ENCODE data around the gene FRMD8. TPM values are rescaled to one million over a fixed set of nuclear protein-coding genes. Genes with fewer than 3 reads are reported as not detected.

Gene FRMD8
- total RNA-seq, 1 donor from 2014 or later, result 22.6 TPM

DNA sequence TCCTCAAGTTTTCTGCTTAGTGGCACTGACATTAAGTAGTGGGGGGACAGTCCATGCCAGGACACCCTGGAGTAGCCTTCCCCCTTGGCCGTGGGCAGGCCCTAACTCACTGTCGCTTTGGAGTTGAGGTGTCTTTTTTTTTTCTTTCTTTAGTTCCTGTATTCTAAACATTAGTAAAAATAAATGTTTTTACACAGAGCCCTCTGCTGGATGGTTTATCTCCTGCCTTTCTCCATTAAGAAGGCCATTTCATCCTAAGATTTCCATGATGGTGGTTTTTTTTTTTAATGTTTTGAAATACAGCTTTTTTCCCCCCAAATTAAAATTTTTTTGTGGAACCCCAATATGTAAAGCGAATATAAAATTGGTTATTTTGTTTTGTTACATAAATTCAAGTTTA lies 33.7 kb upstream of the FRMD8 start:
- Histone ChIP-seq H3K4me3 (no peak overlapping the region), H3K27me3 (ENCODE audit: low read depth) (peaks cover 13% of the 10 kb centered on the region), H3K9me3 (no peaks in the 10 kb centered on the region), H3K27ac (no peak overlapping the region), H3K4me1 (peaks cover 22% of the 10 kb centered on the region), H3K36me3 (peaks cover 51% of the 10 kb centered on the region)
- TF ChIP-seq, protein P1, sequence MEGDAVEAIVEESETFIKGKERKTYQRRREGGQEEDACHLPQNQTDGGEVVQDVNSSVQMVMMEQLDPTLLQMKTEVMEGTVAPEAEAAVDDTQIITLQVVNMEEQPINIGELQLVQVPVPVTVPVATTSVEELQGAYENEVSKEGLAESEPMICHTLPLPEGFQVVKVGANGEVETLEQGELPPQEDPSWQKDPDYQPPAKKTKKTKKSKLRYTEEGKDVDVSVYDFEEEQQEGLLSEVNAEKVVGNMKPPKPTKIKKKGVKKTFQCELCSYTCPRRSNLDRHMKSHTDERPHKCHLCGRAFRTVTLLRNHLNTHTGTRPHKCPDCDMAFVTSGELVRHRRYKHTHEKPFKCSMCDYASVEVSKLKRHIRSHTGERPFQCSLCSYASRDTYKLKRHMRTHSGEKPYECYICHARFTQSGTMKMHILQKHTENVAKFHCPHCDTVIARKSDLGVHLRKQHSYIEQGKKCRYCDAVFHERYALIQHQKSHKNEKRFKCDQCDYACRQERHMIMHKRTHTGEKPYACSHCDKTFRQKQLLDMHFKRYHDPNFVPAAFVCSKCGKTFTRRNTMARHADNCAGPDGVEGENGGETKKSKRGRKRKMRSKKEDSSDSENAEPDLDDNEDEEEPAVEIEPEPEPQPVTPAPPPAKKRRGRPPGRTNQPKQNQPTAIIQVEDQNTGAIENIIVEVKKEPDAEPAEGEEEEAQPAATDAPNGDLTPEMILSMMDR (IDR thresholded peaks at IDR 0.05), result no peak
- intact Hi-C loops (cut with DNase I), result no loop called here
- ATAC-seq, result no peak
- DNase-seq, result no peak

DNA sequence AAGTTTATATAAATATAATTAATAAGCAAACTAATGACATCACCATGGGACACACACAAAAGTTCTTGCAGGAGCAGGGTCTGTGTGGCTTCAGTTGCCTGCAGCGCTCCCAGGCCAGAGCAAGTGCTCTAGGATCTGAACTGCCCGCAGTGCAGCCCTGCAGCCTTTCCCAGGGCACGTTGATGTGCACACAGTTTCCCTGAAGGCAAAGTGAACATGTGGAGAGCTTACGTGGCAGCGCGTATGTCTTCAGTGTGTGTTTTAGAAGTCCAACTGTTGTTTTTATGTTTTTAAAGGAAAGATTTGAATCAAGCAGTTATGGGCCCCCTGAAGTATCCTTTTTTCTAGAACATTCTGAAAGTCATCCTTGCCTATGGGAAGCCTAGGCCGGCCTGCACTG lies 33.1 kb upstream of the FRMD8 start:
- Histone ChIP-seq H3K4me1 (peaks cover 22% of the 10 kb centered on the region), H3K9me3 (no peaks in the 10 kb centered on the region), H3K36me3 (peaks cover 45% of the 10 kb centered on the region), H3K27me3 (ENCODE audit: low read depth) (peaks cover 13% of the 10 kb centered on the region), H3K4me3 (no peak overlapping the region), H3K27ac (no peak overlapping the region)
- intact Hi-C loops (cut with DNase I), result no loop called here
- DNase-seq (no peak), ATAC-seq (no peak)
- TF ChIP-seq, protein P1 (IDR thresholded peaks at IDR 0.05), result no peak

DNA sequence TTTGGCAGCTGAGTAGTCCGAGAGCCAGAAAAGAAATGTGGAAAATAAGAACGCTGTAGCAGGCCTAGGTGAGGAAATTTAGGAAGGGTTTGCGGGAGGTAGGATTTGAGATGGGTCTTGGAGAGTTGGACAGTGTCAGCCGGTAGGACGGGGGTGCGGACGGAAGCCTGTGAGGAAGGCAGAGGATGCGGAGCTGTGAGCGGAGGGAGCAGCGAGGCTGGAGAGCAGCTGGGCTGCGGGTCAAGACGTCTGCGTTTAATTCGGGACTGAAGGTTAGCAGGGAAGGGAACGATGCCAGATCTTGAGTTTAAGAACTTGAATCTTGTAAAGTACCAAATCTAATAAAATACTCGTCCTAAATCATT lies 32.6 kb upstream of the FRMD8 start:
- Histone ChIP-seq H3K9me3 (no peaks in the 10 kb centered on the region), H3K27me3 (ENCODE audit: low read depth) (peaks cover 13% of the 10 kb centered on the region), H3K27ac (peak overlapping the region; percentile 22), H3K4me3 (peak overlapping the region; percentile 73), H3K4me1 (peaks cover 22% of the 10 kb centered on the region), H3K36me3 (peaks cover 40% of the 10 kb centered on the region)
- ATAC-seq, result peak in 1 of 2 donors; percentile 1
- intact Hi-C loops (cut with DNase I), result no loop called here
- no peak for DNase-seq
- TF ChIP-seq, protein P1 (IDR thresholded peaks at IDR 0.05), result no peak

DNA sequence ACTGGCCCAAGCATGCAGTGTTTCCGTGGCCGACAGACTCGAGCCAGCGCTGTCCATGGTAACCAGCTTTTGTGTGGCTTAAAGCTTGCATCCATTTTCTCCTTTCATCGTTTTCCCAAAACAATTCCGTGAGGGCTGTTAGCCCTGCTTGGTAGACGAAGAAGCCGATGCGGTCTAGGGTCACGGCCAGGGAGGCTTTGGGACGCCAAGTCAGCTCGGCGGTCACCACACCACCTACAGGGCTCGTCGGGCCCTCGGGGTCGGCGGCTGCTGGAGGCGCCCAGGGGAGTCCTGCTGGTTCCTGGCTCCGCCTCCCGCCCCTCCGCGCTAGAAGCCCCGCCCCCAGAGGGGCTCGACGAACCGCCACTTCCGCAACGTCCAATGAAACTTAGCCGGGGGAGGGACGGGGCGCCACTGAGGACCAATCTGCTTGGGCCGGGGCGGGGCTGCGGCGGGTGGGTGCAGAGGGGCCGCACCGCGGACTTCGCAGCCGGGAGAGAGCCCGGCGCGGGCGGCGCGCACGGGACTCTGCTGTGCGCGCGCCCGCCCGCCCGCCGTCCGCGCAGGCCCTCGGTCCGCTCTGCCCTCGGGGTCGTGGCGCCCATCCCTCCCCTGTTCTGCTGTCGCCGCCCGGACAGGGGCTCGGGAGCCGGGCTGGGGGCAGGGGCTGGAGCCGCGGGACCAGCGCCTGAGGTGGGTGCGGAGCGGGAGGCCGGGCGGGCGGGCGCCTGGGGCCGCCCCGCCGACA lies 32.0 kb upstream of the FRMD8 start, which contains the start of gene TIGD3:
TIGD3 (plus strand) TSS at position 487 of the 748 bp plus-strand sequence. CDS start 1,058 bp downstream, outside the sequence.
- peak within 1 kb of the TSS; percentile 22 for H3K27ac ChIP-seq

DNA sequence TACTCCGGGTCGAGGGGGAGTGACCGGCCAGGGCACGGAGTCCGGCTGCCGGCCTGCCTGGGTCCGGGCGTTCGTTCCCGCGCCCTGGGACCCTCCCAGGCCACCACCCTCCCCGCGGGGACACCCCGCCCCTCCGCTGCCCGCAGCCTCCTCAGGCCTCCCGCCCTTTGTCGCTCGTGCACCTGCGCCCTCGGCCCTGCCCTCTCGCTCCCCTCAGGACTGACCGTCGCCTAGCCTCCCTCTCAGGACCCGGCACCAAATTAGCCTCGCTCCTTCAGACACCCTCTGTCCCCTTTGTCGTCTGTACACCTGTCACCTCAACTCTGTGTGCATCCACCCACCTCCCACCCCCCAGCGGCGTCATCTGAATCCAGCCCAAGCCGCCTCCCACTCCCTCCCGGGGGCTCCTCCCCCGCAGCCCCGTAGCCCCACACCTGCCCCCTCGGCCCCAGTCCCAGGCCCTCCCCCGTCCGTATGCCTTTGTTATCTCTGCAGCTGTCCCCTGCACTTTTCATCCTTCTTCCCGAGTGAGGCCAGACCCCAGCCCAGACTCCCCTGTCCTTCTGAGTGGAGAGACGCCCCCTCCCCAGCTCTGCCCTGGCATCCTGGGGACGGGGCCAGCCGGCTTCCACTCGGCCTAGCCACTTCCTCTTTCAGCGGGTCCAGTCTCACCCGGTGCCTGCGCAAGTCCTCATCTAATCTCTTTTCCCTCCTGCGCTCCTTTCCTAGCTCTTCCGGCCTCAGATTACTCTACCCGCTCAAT lies 31.2 kb upstream of the FRMD8 start:
- Histone ChIP-seq H3K4me1 (peaks cover 22% of the 10 kb centered on the region), H3K27ac (peak overlapping the region; percentile 18), H3K4me3 (peak overlapping the region; percentile 73), H3K9me3 (no peaks in the 10 kb centered on the region), H3K27me3 (ENCODE audit: low read depth) (peaks cover 13% of the 10 kb centered on the region), H3K36me3 (peaks cover 26% of the 10 kb centered on the region)
- TF ChIP-seq, protein P1 (IDR thresholded peaks at IDR 0.05), result no peak
- intact Hi-C loops (cut with DNase I), result no loop called here
- ATAC-seq, result peak; percentile 37 to 50
- DNase-seq, result peak; percentile 68

More for the DNA sequence above, 32.0 kb upstream of the FRMD8 start, which contains the start of gene TIGD3:
- ATAC-seq (peak; percentile 96 to 97), DNase-seq (peak; percentile 97)
- peak within 1 kb of the TSS; percentile 73 for H3K4me3 ChIP-seq
- peaks cover 22% of the 10 kb centered on the region for H3K4me1 ChIP-seq
- peaks cover 34% of the 10 kb centered on the region for H3K36me3 ChIP-seq
- TF ChIP-seq, protein P1 (IDR thresholded peaks at IDR 0.05), result no peak
- peaks cover 13% of the 10 kb centered on the region for H3K27me3 ChIP-seq (ENCODE audit: low read depth)
- intact Hi-C loops (cut with DNase I), result no loop called here
- H3K9me3 ChIP-seq, result no peaks in the 10 kb centered on the region
